Fibroblast of lung (primary cell): ENCODE data around the gene CIAO2A.

Source experiments
- EZH2 ChIP-seq: IDR thresholded peaks from 2 replicates; pipeline ENCODE4 v1.5.1; 2012; ENCODE audit warnings: low read length, control low read depth, mild to moderate bottlenecking; ENCODE audit errors: missing control alignments
- TF ChIP-seq, protein P1 (sequence below), 2 donors: IDR thresholded peaks in 1 of 2; conservative IDR thresholded peaks in 1 of 2; 1 replicate in 1 of 2; 2 replicates in 1 of 2; pipeline ENCODE4 v1.5.1; 2011 to 2012; ENCODE audit warnings: low read length in 2 of 2, control low read depth in 1 of 2, inconsistent platforms in 1 of 2, low read depth in 1 of 2, mild to moderate bottlenecking in 1 of 2

GRCh38 chr15:64072812-64073211 is 20.8 kb downstream of the CIAO2A start:
- TF ChIP-seq, protein P1, sequence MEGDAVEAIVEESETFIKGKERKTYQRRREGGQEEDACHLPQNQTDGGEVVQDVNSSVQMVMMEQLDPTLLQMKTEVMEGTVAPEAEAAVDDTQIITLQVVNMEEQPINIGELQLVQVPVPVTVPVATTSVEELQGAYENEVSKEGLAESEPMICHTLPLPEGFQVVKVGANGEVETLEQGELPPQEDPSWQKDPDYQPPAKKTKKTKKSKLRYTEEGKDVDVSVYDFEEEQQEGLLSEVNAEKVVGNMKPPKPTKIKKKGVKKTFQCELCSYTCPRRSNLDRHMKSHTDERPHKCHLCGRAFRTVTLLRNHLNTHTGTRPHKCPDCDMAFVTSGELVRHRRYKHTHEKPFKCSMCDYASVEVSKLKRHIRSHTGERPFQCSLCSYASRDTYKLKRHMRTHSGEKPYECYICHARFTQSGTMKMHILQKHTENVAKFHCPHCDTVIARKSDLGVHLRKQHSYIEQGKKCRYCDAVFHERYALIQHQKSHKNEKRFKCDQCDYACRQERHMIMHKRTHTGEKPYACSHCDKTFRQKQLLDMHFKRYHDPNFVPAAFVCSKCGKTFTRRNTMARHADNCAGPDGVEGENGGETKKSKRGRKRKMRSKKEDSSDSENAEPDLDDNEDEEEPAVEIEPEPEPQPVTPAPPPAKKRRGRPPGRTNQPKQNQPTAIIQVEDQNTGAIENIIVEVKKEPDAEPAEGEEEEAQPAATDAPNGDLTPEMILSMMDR (conservative IDR thresholded peaks at IDR 0.05 in 1 of 2, IDR thresholded peaks at IDR 0.05 in 1 of 2; ENCODE audit: low read depth in 1 of 2, low read length in 2 of 2): no peak
- no peak for TF ChIP-seq EZH2
